ENCODE results near the gene CEND1.

The CEND1 gene

GRCh38 chr11:811446-812245 is 21.8 kb upstream of the CEND1 start:
- no peak for DNase-seq

- DNase-seq = peak in 1 of 3 experiments; percentile 63
Observed at GRCh38 chr11:810040-810567, 20.2 kb upstream of the CEND1 start.

GRCh38 chr11:809287-810039 is 19.6 kb upstream of the CEND1 start, which contains the start of gene RPLP2:
TSS of gene RPLP2 (plus strand) at chr11:809967. CDS start at chr11:810235, 268 bp downstream.
- peak; percentile 98 to 99 (median 99) for DNase-seq

GRCh38 chr11:808427-809286 is 18.8 kb upstream of the CEND1 start:
- DNase-seq = no peak

- DNase-seq = peak; percentile 56 to 64 (median 62)
Observed at GRCh38 chr11:804599-804964, 14.7 kb upstream of the CEND1 start.

- peak; percentile 62 to 72 (median 71) for DNase-seq
Observed at GRCh38 chr11:803770-804598, 14.1 kb upstream of the CEND1 start.

GRCh38 chr11:803467-803742 is 13.5 kb upstream of the CEND1 start:
- DNase-seq = no peak

- DNase-seq = no peak
Observed at GRCh38 chr11:802693-803466, 13.0 kb upstream of the CEND1 start.

- no peak for DNase-seq
Observed at GRCh38 chr11:802018-802617, 12.2 kb upstream of the CEND1 start.

- no peak for DNase-seq
Observed at GRCh38 chr11:801097-801780, 11.3 kb upstream of the CEND1 start.

GRCh38 chr11:800473-800872 is 10.6 kb upstream of the CEND1 start:
- DNase-seq = no peak

- no peak for DNase-seq
Observed at GRCh38 chr11:799641-800316, 9.9 kb upstream of the CEND1 start.

GRCh38 chr11:798093-798713 is 8.3 kb upstream of the CEND1 start, which contains the start of gene SLC25A22:
TSS of gene SLC25A22 (minus strand) at chr11:798281. CDS start at chr11:795006, 3,275 bp downstream.
- peak; percentile 85 to 91 (median 88) for DNase-seq

- DNase-seq = peak; percentile 83 to 92 (median 88)
Observed at GRCh38 chr11:797296-798092, 7.6 kb upstream of the CEND1 start.

GRCh38 chr11:796565-797295 is 6.8 kb upstream of the CEND1 start:
- DNase-seq = no peak

- DNase-seq = peak; percentile 68 to 83 (median 80)
Observed at GRCh38 chr11:795634-796564, 6.0 kb upstream of the CEND1 start.
